ENCODE results near the gene LRRC8D. TPM values are rescaled to one million over a fixed set of nuclear protein-coding genes. Genes with fewer than 3 reads are reported as not detected.
A peak's percentile ranks its signal among the peaks of the same experiment; 100 is the strongest.

LRRC8D gene
- polyA plus RNA-seq, 2 of the 4 experiments (the other 2 are of a cell fraction) = 41.8 to 76.7 TPM

GRCh38 chr1:89971600-89971999, 150.8 kb downstream of the LRRC8D start:
- peaks cover 55% of the 10 kb centered on the region for H3K4me1 ChIP-seq
- H3K4me3 ChIP-seq = no peak overlapping the region
- CTCF ChIA-PET = interaction anchor here (0.8 to 1.9 kb wide), 10 partner anchors 11 to 191 kb away, joined by 3 to 6 read pairs (median 3); no protein-coding TSS in a partner anchor
- peak in 1 of 2 experiments; percentile 56; a peak in 3 of 6 replicates for ATAC-seq
- peak in 1 of 2 experiments; percentile 41 for DNase-seq (ENCODE audit: low read depth in 1 of 2, low spot score in 1 of 2)
- 13% methylated on average over 1 of the region's 1 CpG for WGBS (ENCODE audit: missing lambda C conversion rate)
- peak overlapping the region; percentile 21 for H3K4me2 ChIP-seq
- peak overlapping the region in 1 of 2 experiments; percentile 88; a peak in 3 of 6 replicates for H3K27ac ChIP-seq
- no peak for FAIRE-seq
- TF ChIP-seq, protein P1, sequence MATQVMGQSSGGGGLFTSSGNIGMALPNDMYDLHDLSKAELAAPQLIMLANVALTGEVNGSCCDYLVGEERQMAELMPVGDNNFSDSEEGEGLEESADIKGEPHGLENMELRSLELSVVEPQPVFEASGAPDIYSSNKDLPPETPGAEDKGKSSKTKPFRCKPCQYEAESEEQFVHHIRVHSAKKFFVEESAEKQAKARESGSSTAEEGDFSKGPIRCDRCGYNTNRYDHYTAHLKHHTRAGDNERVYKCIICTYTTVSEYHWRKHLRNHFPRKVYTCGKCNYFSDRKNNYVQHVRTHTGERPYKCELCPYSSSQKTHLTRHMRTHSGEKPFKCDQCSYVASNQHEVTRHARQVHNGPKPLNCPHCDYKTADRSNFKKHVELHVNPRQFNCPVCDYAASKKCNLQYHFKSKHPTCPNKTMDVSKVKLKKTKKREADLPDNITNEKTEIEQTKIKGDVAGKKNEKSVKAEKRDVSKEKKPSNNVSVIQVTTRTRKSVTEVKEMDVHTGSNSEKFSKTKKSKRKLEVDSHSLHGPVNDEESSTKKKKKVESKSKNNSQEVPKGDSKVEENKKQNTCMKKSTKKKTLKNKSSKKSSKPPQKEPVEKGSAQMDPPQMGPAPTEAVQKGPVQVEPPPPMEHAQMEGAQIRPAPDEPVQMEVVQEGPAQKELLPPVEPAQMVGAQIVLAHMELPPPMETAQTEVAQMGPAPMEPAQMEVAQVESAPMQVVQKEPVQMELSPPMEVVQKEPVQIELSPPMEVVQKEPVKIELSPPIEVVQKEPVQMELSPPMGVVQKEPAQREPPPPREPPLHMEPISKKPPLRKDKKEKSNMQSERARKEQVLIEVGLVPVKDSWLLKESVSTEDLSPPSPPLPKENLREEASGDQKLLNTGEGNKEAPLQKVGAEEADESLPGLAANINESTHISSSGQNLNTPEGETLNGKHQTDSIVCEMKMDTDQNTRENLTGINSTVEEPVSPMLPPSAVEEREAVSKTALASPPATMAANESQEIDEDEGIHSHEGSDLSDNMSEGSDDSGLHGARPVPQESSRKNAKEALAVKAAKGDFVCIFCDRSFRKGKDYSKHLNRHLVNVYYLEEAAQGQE (IDR thresholded peaks at IDR 0.05) = no peak
- TF ChIP-seq SMC3 (IDR thresholded peaks at IDR 0.05) = no peak
- POLR2A ChIA-PET = no interaction called here
- H3K9me3 ChIP-seq = no peaks in the 10 kb centered on the region

DNA sequence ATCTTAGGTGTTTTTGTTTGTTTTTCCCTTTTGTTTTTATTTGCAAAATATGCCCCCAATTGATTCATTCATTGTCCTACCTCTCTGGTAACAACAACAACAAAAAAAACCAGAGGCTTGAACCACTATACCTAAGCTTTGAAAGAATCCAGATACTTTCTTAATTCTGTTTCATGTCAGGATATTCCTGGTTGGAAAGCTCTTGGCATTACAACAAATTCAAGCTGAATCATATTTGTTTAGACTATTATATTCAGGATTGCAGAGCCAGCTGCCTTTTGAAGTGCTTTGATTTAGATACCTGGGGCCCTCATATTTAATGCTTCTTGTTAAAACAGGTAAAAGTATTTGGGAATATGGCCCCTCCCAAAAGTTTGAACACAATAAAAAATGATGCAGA, 151.2 kb downstream of the LRRC8D start:
- Histone ChIP-seq H3K4me2 (peak overlapping the region; percentile 21), H3K4me3 (no peak overlapping the region), H3K27ac (peak overlapping the region; percentile 47 to 88; a peak in 4 of 6 replicates), H3K4me1 (peaks cover 52% of the 10 kb centered on the region), H3K9me3 (no peaks in the 10 kb centered on the region)
- ChIA-PET POLR2A (no interaction called here), CTCF (interaction anchor here (0.8 to 1.7 kb wide), 7 partner anchors 15 to 167 kb away, joined by 3 to 6 read pairs (median 3); no protein-coding TSS in a partner anchor)
- TF ChIP-seq EP300 (IDR thresholded peaks at IDR 0.05) (no peak), NPAS2 (CRISPR knock-in tag; IDR thresholded peaks at IDR 0.05; ENCODE audit: borderline replicate concordance) (no peak), CBX8 (IDR thresholded peaks at IDR 0.05) (no peak), HES2 (IDR thresholded peaks at IDR 0.05) (no peak), RCOR1 (IDR thresholded peaks at IDR 0.05; ENCODE audit: low read depth, low read length) (no peak), EHMT2 (IDR thresholded peaks at IDR 0.05; ENCODE audit: low read depth) (no peak), HDAC2 (IDR thresholded peaks at IDR 0.05) (no peak), SREBF2 (IDR thresholded peaks at IDR 0.05) (no peak), MAZ (IDR thresholded peaks at IDR 0.05; ENCODE audit: borderline replicate concordance, low read depth, low read length) (no peak), FOXS1 (CRISPR knock-in tag; IDR thresholded peaks at IDR 0.05) (no peak), POLR2A (IDR thresholded peaks at IDR 0.05; ENCODE audit: low read length) (no peak)
- TF ChIP-seq, protein P2, sequence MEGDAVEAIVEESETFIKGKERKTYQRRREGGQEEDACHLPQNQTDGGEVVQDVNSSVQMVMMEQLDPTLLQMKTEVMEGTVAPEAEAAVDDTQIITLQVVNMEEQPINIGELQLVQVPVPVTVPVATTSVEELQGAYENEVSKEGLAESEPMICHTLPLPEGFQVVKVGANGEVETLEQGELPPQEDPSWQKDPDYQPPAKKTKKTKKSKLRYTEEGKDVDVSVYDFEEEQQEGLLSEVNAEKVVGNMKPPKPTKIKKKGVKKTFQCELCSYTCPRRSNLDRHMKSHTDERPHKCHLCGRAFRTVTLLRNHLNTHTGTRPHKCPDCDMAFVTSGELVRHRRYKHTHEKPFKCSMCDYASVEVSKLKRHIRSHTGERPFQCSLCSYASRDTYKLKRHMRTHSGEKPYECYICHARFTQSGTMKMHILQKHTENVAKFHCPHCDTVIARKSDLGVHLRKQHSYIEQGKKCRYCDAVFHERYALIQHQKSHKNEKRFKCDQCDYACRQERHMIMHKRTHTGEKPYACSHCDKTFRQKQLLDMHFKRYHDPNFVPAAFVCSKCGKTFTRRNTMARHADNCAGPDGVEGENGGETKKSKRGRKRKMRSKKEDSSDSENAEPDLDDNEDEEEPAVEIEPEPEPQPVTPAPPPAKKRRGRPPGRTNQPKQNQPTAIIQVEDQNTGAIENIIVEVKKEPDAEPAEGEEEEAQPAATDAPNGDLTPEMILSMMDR (IDR thresholded peaks at IDR 0.05) = no peak
- TF ChIP-seq, protein P3, sequence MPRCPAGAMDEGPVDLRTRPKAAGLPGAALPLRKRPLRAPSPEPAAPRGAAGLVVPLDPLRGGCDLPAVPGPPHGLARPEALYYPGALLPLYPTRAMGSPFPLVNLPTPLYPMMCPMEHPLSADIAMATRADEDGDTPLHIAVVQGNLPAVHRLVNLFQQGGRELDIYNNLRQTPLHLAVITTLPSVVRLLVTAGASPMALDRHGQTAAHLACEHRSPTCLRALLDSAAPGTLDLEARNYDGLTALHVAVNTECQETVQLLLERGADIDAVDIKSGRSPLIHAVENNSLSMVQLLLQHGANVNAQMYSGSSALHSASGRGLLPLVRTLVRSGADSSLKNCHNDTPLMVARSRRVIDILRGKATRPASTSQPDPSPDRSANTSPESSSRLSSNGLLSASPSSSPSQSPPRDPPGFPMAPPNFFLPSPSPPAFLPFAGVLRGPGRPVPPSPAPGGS (IDR thresholded peaks at IDR 0.05) = no peak
- TF ChIP-seq, protein P4, sequence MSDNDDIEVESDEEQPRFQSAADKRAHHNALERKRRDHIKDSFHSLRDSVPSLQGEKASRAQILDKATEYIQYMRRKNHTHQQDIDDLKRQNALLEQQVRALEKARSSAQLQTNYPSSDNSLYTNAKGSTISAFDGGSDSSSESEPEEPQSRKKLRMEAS (IDR thresholded peaks at IDR 0.05) = no peak
- no peak for DNase-seq (ENCODE audit: low read depth in 1 of 2, low spot score in 1 of 2)
- no peak for ATAC-seq
- FAIRE-seq = no peak
